SKM-1 (cell line): Measurements from ENCODE around the gene GPR37L1.
"Not testable (repeated sequence)": the region's sequence is repeated elsewhere in the genome, so short reads cannot be mapped to it uniquely, and the experiment has no call there.

ENCODE experiments used
- DNase-seq: peaks from one replicate; lab custom pipeline; 2025; ENCODE audit not compliant: unreplicated experiment; lab: John Stamatoyannopoulos, UW

The GPR37L1 gene

DNA sequence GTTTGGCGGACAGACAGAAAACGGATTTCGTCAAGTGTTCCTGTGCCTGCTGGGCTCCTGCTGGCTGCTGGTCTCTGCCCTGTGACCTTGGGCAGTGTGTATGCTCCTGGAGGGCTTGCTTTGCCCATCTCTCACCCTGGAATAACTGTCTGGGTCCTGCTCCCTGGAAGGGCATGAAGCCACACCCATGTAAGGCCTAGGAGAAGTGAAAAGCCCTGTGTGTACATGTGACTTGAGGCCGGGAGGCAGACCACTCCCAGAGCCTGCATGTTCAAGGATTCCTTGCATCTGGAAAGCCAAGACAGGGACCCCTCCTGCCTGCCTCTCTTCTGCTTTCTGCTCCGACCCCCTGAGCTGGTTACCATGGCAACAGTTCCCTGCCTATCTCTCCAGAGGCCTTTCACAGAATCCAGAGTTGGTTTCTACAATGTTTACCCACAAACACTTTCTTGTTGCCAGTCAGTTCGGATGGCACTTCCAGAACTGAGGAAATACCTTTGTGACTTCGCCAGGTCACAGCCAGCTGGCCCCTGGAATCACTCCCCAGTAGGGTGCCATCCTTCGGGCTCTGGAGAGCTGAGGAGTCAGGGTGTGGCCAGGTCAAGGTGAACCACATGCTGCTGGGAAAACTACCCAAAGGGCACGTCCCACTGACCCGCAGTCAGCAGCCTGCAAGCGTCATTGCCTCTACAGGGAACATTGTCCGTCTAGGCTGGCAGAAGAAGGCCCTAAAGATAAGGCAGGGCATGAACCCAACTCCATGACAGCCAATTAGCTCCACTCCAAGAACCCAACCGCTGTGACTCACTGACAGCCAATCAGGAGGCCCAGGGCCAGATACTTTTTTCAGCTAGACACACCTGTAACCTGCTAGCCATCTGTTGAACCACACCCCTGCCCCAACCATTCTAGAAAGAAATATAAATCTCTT is 14.7 kb upstream of the GPR37L1 start:
- no peak for DNase-seq

DNA sequence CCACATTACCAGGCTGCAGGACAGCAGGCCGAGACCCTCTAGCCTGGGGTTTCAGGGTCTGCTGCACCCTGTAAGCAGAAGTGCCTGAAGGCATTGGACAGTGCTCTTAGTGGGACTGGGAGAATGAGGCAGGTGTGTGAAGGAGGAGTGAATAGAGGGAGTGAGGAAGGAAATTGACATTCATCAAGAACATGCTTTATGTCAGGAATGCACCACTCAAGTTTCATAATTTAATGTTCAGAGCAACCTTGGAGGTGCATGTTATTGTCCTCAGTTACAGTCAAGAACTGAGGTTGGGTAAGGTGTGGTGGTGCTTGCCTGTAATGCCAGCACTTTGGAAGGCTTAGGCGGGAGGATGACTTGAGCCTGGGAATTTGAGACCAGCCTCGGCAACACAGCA is 11.7 kb upstream of the GPR37L1 start:
- DNase-seq = no peak

DNA sequence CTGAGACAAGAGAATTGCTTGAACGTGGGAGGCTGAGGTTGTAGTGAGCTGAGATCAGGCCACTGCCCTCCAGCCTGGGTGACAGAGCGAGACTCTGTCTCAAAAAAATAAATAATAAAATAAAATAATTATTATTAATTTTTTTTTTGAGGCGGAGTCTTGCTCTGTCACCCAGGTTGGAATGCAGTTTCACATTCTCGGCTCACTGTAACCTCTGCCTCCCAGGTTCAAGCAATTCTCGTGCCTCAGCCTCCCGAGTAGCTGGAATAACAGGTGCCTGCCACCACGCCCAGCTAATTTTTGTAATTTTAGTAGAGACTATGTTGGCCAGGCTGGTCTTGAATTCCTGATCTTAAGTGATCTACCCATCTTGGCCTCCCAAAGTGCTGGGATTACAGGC is 11.1 kb upstream of the GPR37L1 start:
- not testable (repeated sequence) for DNase-seq

DNA sequence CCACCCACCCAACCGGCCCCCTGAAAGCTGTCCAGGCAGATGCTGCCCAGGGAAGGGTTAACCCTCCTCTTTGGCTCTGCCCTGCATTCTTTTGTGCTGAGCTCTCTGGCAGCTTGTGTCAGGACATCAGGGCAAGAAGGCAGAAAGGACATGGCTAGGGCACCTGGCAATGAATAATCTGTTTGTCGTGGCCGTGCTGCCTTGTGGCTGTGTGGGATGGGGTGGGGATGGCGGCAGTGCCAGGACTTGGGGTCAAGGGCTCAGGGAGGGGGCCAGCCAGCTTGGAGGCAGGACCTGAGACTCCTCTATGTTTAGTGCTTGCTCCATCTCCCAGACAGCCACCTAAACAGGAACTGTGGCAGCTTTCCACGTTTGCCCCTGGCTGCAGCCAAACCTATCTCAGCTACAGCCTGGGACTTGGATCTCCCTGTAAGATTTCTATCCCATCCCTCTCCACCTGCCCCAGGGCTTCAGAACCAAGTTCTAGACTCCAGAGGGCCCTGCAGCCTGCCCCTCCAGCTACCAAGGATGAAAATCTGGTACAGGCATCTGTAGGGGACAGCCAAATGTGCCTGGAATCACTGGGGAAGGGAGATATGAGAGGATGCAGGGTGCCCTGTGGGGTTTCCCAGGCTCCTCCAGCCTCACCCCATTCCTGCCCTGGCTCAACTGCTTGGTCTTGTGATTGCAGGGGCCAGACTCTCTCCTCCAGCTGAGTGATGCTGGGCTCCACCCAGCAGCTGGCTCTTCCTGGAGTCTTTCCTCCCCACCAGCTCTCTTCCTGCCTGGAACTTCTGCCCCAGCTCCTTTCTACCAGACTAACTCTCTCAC is 9.6 kb upstream of the GPR37L1 start:
- DNase-seq = no peak

DNA sequence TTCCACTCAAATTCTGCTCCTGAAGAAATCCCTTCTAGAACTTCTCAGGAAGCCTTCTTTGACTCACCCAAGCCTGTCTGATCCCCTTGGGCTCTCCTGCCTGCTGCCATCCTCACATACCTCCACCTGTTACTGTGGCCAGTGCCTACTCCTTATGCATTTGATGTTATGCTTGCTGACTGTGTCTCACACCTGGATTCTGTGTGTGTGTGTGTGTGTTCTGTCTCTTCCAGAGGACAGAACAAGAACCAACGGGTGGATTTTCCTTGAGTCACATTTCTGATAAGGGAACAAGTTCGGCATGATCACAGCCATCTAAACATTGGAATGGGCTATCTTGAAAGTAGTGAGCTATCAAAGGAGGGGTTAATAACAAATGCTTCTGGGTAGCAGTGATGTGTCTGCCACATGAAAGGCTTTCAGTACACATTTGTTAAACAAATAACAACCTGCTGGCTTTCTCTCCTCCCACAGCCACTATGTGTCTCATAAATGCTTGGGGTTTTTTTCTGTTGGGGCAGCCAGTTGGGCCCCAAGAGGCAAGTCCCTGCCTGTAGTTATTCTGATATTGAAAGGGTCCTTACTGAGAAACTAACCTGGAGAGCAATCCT is 8.9 kb upstream of the GPR37L1 start:
- no peak for DNase-seq

DNA sequence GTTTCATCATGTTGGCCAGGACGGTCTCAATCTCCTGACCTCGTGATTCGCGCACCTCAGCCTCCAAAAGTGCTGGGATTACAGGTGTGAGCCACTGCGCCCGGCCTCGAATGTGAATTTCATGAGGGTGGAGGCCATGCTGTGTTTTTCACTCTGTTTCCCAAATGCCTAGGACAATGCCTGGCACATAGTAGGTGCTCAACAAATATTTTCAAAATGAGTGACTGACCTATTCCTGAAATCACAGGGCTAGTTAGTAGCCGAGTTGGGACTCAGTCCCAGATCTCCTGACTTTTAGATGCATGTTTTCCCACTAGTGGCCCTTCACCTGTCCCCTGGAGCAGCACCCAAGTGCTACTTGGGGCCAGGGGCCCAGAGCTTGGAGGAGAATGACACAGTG is 6.4 kb upstream of the GPR37L1 start:
- DNase-seq = no peak

DNA sequence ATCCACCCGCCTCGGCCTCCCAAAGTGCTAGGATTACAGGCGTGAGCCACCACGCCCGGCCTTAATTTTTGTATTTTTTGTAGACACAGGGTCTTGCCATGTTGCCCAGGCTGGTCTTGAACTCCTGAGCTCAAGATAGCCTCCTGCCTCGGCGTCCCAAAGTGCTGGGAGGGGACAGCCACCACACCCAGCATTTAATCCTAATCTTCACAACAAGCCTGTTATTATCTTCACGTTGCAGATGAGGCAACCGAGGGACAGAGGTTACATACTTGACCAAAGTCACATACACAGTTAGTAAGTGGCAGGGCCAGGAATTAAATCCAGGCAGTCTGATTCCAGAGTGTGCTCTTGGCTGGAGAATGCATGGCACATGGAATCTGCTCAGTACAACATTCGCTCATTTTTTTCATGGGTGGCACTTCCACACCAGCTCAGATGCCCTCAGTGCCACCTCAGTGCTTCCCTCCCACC is 4.8 kb upstream of the GPR37L1 start:
- no peak for DNase-seq

DNA sequence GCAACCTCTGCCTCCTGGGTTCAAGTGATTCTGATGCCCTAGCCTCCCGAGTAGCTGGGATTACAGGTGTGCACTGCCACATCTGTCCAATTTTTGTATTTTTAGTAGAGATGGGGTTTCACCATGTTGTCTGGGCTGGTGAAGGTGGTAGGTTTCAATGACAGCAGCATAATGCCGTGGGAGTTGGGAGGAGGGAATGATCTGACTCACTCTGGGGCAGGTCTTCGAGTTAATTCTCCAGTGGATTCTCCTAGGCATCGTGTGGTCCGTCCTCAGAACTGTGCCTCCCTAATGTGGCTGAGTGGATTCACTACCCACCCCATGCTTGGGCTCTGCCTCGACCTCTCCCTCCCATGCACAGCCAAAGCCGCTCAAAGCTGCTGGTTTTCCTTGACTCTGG is 1.7 kb upstream of the GPR37L1 start:
- no peak for DNase-seq

DNA sequence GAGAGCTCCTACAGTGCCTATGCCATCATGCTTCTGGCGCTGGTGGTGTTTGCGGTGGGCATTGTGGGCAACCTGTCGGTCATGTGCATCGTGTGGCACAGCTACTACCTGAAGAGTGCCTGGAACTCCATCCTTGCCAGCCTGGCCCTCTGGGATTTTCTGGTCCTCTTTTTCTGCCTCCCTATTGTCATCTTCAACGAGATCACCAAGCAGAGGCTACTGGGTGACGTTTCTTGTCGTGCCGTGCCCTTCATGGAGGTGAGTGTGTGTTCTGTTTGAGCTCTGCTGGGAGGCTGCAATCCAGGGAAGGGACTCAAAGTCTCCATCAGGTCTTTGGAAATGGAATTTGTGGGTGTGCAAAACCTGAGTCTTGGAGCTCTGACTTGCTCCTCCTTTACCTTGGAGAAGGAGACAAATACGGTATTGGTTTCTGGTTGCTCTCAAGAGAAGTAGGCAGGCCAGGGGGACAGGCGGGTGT is 658 bp downstream of the GPR37L1 start:
- DNase-seq = no peak

DNA sequence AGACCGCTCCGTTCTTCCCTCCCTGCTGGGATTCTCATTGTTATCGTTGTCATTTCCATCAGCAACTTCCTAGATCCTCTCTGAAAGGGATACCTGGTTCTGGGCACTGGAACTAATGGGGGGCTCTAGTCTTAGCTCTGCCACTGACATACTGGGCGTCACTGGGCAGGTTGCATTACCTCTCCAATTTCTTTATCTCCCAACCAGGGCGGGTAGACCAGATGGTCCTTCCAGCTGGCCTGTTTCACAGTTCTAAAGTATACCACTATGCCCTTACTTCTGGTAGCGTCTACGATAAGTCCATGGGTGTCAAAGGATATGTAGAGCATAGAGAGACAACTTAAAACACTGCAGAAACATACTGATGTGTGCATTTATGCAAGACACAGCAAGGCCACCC is 1.4 kb downstream of the GPR37L1 start:
- no peak for DNase-seq

DNA sequence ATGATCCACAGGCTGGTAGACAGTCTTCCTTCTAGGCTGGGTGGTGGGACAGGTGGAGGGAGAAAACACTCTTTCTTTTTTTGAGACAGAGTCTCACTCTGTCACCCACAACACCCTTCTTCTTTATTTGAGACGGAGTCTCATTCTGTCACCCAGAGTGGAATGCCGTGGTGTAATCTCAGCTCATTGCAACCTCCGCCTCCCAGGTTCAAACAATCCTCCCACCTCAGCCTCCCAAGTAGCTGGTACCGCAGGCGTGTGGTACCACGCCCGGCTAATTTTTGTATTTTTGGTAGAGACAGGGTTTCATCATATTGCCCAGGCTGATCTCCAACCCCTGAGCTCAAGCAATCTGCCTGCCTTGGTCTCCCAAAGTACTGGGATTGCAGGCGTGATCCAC is 2.9 kb downstream of the GPR37L1 start:
- DNase-seq = no peak

DNA sequence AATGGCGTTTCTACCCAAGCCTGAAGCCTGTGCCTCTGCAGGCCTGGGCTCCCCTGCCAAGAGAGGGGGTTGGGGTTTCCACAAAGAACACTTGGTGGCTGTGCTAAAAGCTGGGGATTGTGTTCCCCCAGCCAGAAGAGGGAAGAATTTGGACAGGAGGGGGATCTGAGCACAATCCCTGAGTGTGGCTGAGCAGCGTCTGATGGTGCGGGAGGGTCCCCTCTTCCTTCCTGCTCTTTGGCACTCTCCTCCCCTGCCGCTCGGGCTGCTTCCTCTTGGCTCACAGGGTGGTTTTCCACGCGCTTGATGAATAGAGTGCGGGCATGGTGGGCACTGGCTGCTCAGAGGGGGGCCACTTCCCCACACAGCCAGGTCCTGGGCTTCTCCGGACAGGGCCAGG is 3.7 kb downstream of the GPR37L1 start:
- DNase-seq = no peak

DNA sequence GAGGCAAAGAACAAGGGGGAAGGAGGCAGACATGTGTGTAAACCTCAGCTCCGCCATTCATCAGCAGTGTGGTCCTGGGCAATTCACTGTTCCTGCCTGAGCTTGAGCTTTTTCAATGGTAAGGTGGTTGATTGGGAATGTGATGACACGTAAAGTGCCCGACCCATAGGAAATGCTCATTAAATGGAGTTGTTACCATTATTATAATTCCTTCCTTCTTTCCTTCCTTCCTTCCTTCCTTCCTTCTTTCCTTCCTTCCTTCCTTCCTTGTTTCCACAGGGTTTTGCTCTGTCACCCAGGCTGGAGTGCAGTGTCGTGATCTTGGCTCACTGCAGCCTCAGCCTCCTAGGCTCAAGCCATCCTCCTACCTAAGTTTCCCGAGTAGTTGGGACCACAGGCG is 4.3 kb downstream of the GPR37L1 start:
- DNase-seq = no peak

DNA sequence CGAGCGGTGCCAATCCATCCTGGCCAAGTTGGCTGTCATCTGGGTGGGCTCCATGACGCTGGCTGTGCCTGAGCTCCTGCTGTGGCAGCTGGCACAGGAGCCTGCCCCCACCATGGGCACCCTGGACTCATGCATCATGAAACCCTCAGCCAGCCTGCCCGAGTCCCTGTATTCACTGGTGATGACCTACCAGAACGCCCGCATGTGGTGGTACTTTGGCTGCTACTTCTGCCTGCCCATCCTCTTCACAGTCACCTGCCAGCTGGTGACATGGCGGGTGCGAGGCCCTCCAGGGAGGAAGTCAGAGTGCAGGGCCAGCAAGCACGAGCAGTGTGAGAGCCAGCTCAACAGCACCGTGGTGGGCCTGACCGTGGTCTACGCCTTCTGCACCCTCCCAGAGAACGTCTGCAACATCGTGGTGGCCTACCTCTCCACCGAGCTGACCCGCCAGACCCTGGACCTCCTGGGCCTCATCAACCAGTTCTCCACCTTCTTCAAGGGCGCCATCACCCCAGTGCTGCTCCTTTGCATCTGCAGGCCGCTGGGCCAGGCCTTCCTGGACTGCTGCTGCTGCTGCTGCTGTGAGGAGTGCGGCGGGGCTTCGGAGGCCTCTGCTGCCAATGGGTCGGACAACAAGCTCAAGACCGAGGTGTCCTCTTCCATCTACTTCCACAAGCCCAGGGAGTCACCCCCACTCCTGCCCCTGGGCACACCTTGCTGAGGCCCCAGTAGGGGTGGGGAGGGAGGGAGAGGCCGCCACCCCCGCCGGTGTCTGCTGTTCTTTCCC is 5.3 kb downstream of the GPR37L1 start:
- DNase-seq = no peak

DNA sequence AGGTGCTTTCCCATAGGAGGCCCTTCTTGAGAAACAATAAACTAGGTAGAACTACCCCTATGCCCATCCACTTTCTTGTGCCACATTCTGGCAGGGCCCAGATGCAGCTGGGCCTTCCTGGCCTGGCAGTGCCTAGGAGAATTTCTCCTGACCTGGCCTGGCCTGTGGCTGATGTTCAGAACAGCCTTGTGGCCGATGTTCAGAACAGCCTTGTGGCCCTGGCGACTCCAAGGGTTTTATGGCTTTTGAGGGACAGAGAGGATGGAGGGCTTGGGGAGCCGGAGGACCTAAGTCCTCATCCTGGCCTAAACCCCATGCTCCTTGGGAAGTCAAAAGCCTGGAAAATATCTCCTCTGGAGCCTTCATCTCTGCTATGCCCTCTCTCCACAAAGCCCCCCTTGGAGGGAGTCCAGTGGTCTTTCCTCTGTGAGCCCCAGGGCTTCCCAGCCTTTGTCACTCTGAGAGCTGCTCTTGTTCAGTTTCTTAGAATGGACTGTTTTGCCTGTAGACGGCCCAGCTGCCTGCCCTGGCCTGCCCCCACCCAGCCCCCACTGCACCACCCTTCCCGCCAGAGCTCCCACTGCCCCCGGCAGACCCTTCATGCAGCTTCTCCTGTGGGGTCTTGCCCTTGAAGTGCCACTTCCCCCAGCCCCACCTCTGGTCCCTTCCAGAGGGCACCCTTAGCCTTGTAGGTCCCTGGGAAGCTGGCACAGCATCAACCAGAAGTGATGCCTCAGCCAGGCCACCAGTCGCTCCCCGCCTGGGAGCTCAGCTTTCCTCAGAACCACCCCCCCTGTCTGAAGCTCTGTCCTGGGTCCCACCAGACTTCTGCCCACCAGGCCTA is 7.0 kb downstream of the GPR37L1 start:
- no peak for DNase-seq

DNA sequence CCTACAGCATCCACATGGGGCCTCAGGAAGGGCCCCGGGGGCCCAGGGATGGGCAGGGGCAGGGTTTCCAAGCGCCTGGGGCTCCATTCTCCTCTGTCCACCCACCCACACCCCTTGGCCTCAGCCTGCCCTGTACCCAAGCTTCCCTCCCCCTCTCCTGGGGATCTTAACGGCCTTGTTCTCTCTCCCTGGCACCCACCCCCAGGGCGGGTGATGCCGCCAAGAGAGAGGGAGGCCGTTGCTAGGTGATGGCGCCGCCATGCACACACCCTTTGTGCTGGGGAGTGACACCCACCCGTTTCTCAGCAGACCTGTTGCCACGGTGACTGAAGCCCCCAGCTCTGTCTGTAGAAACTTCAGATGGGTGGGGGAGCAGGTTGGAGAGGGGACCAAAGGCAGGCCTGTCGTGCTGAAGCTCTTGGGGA is 7.6 kb downstream of the GPR37L1 start:
- DNase-seq = no peak

DNA sequence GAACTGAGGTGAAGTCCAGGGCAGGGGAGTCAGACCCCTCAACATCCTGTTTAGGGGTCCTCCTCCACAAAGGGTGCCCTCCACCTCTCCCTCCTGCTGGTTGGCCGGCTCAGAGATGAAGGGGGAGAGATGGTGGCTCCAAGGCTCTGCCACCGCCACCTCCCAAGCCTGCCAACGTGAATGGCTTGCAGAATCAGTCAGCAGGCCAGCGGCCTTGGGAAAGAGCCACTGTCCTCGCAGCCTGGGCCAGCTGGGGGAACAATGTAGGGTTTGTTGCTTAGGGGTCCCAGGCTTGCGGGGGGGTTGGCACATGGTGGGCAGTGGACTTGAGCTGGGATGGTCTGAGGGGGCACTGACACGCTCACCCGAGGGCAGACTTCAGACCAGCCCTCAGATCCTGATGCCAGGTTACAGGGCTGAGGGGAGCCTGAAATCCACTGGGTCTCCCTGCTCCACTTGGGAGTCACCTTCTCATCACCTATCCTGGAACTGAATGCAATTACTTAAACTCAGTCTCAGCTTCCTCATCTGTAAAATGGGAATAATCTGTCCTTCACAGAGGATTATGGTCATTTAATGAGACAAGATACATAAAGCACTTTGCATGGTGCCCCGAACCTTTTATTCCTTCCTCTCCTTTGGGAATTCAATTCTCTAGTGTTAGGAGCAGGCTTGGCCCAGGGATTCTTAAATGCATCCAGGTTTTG is 8.3 kb downstream of the GPR37L1 start:
- no peak for DNase-seq

DNA sequence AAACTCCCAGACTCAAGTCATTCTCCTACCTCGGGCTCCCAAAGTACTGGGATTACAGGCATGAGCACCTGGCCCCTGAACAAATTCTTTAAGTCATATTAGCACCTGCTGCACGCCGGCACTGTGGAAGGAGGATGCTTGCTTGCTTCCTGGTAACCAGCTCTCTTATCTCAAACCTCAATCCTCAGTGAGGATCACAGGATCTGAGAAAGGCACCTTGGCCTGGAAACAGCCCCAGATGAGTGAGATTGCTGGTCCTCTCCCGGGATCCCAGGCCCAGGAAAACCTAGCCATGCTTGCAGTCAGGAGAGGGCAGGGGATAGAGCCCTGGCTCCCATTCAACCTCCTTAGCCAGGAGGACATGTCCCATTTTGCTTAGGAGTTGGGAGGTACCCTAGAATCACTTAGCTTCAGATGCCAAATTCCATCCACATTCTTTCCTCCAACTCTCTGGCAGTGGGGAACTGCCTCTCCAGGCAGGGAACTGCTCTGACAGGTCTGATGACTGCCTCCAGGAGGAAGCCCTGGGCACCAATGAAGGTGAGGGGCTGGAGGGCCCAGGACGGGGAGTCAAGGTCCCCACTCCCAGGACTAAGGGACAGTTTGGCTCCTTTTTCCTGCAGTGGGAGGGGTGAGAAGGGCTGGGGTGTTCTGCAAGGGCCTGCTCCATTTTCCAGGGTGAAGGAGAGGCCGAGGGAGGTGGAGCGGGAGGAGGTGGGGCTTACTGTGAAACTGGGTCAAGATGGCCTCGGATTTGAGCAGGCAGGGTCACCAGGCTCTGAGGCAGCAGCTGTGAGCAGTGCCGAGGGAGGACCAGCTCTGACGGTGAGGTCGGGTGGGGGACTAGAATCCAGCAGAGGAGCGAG is 9.5 kb downstream of the GPR37L1 start:
- DNase-seq = no peak
